Retinal pigment epithelial cell (primary cell): ENCODE measurements around the gene FBXO42.
A peak's percentile ranks its signal among the peaks of the same experiment; 100 is the strongest.
"Not testable (repeated sequence)": the region's sequence is repeated elsewhere in the genome, so short reads cannot be mapped to it uniquely, and the experiment has no call there.

Experiments used
- DNase-seq: peaks from one replicate; pipeline ENCODE4 v3.0.0-alpha.2; 2010; ENCODE audit warnings: low read depth
- H3K4me3 ChIP-seq: 2 replicates; pipeline ENCODE4 v1.5.1; 2011; ENCODE audit warnings: mild to moderate bottlenecking, low read length, control low read depth, moderate library complexity
- TF ChIP-seq, protein P1 (sequence below): conservative IDR thresholded peaks from 2 replicates; pipeline ENCODE4 v1.5.1; 2011; ENCODE audit warnings: low read depth, low read length, control low read depth, inconsistent platforms

Gene FBXO42

DNA sequence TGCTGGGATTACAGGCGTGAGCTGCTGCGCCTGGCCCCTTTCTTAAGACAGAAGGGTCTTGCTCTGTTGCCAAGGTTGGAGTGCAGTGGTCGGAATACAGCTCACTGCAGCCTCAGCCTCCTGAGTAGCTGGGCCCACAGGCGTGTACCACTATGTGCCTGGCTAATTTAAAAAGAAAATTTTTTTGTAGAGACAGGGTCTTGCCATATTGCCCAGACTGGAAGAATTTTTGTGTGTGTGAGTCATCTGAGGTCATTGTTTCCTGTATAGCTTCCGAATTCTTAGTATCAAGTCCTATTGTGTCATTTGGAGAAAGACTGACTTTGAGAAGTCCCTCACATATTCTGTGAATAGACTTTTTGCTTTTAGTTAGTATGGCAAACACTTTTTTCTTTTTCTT, 19.4 kb upstream of the FBXO42 start:
- TF ChIP-seq, protein P1, sequence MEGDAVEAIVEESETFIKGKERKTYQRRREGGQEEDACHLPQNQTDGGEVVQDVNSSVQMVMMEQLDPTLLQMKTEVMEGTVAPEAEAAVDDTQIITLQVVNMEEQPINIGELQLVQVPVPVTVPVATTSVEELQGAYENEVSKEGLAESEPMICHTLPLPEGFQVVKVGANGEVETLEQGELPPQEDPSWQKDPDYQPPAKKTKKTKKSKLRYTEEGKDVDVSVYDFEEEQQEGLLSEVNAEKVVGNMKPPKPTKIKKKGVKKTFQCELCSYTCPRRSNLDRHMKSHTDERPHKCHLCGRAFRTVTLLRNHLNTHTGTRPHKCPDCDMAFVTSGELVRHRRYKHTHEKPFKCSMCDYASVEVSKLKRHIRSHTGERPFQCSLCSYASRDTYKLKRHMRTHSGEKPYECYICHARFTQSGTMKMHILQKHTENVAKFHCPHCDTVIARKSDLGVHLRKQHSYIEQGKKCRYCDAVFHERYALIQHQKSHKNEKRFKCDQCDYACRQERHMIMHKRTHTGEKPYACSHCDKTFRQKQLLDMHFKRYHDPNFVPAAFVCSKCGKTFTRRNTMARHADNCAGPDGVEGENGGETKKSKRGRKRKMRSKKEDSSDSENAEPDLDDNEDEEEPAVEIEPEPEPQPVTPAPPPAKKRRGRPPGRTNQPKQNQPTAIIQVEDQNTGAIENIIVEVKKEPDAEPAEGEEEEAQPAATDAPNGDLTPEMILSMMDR = no peak
- no peak overlapping the region for H3K4me3 ChIP-seq
- DNase-seq = no peak

DNA sequence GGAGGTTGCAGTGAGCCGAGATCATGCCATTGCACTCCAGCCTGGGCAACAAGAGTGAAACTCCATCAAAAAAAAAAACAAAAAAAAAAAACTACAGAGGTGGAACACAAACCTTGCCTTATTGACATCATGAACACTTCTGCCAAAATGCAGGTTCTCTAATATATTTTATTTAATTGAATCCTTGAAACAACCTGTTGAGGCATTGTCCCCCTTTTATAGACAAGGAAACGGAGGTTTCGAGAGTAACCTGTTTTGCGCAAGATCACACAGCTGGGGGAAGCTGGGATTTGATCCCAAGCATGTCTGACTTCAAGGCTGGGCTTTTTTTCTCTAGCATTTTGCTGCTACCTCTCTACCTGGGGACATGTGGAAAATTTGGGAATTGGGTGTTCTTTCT, 17.5 kb upstream of the FBXO42 start:
- DNase-seq = no peak
- no peak overlapping the region for H3K4me3 ChIP-seq
- TF ChIP-seq, protein P1 = no peak

DNA sequence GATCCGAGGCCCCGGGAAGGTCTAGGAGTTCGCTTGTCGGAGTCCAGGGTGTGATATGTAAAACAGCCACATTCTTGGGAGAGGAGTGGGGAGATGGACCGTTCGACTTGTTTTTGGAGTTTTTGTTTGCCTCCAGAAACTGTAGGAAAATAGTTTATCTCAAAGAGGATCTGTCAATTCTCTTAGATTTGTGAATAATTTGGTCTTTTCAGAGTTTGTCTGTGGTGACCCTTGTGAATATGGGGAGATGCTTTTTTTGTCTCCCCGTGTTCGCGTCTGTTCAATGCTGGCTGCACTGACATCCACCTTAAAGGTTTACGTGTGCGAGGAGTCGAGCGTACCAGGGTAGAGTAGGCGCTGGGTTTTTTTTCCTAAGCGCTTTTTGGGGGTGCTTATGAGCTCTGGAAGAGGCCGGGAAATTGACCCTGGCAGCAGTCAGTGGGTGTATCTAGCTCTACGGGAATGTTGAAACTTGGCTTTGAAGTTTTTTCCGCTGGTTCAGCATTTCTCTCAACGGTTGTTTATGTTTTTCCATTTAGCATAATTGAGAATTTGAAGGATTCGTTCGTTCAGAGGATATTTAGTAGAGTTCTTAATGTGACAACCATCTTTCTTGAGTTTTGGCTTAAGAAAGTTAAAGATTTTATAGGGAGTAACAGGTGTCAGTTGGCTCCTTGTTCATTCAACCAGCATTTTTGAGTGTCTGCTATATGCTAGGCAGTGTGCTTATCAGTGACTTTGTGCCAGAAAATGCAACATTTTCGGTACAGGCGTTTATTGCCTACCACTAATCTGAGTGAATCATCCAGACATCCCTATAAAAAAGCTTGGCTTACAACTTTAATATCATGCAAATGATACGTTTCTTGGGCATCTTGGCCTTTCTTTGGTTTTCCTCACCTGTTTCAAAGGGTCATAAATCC, 15.9 kb upstream of the FBXO42 start:
- TF ChIP-seq, protein P1 = no peak
- DNase-seq = no peak
- H3K4me3 ChIP-seq = peak overlapping the region; percentile 89

DNA sequence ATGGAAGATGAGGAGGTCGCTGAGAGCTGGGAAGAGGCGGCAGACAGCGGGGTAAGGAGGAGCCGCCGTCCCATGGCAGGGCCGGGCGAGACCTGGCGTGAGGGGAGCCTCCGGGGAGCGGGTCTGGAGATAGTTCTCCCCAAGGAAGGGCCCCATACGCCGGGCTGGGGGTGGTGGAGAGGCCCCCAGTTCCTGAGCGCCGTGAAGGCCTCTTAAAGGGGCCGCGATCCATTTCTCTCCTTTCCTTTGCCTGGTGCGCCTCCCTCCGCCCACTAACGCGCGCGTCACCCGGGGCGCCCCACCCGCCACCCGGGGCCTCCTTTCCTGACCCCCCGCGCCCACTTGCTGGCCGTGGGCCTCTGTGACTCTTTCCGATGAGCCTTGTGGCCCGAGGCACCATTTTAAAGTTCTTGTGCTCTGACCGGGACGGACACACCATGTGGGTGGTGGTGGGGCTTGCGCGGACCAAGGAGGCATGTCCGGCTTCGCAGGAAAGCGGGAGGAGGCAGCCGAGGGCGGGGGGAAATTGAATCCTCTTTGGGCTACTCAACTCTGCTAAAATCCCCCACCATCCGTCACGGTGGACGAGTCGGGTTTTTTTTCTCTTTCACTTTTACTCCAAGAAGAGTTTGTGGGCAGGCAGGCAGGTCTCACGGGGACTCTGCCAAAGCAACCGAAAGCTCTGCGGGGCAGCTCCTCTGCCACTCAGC, 15.1 kb upstream of the FBXO42 start:
- no peak for DNase-seq
- TF ChIP-seq, protein P1 = no peak
- peak overlapping the region; percentile 89 for H3K4me3 ChIP-seq

DNA sequence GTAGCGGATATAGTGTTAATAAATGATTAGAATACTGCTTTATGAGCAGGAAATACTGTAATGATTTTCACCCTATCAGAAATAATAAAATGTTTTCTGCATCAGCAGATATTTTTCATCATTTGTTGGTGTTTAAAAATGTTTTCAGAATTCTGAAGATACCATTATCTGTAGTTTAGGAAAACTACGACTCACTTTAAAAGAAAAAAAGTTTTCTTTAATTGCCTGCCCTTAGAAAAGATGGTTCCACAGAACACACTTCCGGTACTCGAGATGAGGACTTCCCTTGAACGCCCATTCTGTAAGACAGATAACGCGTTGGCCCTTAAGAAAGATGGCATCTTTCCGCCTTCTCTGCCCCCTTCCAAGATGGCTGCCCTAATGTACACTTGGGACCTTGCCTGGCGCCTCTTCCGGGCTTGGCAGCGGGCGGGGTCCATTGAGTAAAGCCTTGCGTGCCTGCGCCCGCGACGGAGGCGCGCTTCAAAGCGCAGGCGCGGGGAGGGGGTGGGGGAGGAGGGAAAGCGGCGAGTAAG, 14.5 kb upstream of the FBXO42 start, which contains the start of gene SZRD1:
TSS of gene SZRD1 (plus strand) at position 521 of the 536 bp plus-strand sequence. CDS start 16 bp downstream, outside the sequence.
- DNase-seq = peak; percentile 98
- peak within 1 kb of the TSS; percentile 89 for H3K4me3 ChIP-seq
- TF ChIP-seq, protein P1 = no peak

DNA sequence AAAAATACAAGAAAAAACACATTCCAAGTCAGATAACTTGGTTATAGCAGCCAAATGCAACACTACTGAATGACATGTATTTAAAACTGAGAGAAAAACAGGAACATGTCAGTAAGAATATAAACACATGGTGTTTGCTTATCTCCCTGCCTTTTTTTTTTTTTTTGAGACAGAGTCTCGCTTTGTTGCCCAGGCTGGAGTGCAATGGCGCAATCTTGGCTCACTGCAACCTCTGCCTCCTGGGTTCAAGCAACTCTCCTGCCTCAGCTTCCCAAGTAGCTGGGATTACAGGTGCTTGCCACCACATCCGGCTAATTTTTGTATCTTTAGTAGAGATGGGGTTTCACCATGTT, 12.8 kb upstream of the FBXO42 start:
- not testable (repeated sequence) for H3K4me3 ChIP-seq

DNA sequence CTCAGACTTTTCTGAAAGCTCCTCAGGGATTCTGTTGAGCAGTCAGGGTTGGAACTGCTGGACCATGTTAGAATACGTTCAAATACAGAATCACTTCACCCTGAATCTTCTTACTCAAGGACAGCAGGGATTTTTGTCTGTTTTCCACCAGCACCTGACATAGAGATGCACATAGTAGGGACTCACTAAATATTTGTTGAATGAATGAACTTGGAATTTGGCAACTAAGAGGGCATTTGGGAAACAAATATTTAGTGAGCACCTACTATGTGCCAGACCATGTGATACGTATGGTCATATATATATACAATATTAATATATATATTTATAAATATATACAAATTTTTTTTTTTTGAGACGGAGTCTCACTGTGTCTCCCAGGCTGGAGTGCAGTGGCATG, 4.6 kb upstream of the FBXO42 start:
- TF ChIP-seq, protein P1 = no peak
- DNase-seq = no peak
- no peak overlapping the region for H3K4me3 ChIP-seq

More for the DNA sequence above, 12.8 kb upstream of the FBXO42 start:
- not testable (repeated sequence) for DNase-seq
